ENCODE measurements around the gene TOP2B. TPM values are rescaled to one million over a fixed set of nuclear protein-coding genes. Genes with fewer than 3 reads are reported as not detected.

The TOP2B gene
- total RNA-seq, 1 donor from 2014 or later: 83.4 TPM

GRCh38 chr3:25633919-25634318, 30.8 kb downstream of the TOP2B start:
- Histone ChIP-seq H3K4me3 (no peak overlapping the region), H3K27ac (no peak overlapping the region), H3K4me1 (no peaks in the 10 kb centered on the region), H3K27me3 (no peaks in the 10 kb centered on the region), H3K9me3 (no peaks in the 10 kb centered on the region), H3K36me3 (peaks cover 88% of the 10 kb centered on the region)
- ATAC-seq (no peak), DNase-seq (no peak)
- no peak for TF ChIP-seq CTCF (IDR thresholded peaks at IDR 0.05)
- intact Hi-C loops (cut with DNase I): no loop called here

GRCh38 chr3:25631989-25632388, 32.7 kb downstream of the TOP2B start:
- Histone ChIP-seq H3K4me1 (no peaks in the 10 kb centered on the region), H3K27me3 (no peaks in the 10 kb centered on the region), H3K9me3 (no peaks in the 10 kb centered on the region), H3K27ac (no peak overlapping the region), H3K4me3 (no peak overlapping the region), H3K36me3 (peaks cover 100% of the 10 kb centered on the region)
- no peak for TF ChIP-seq CTCF (IDR thresholded peaks at IDR 0.05)
- intact Hi-C loops (cut with DNase I): no loop called here
- DNase-seq (no peak), ATAC-seq (no peak)

GRCh38 chr3:25621087-25621486, 43.6 kb downstream of the TOP2B start:
- no peak for DNase-seq

GRCh38 chr3:25620493-25620892, 44.2 kb downstream of the TOP2B start:
- no peak overlapping the region for H3K27ac ChIP-seq
- no peak for TF ChIP-seq CTCF (IDR thresholded peaks at IDR 0.05)
- H3K36me3 ChIP-seq: peaks cover 88% of the 10 kb centered on the region
- intact Hi-C loops (cut with DNase I): no loop called here
- H3K27me3 ChIP-seq: no peaks in the 10 kb centered on the region
- ATAC-seq (no peak), DNase-seq (no peak)
- no peaks in the 10 kb centered on the region for H3K9me3 ChIP-seq
- no peaks in the 10 kb centered on the region for H3K4me1 ChIP-seq
- H3K4me3 ChIP-seq: no peak overlapping the region

More at GRCh38 chr3:25621087-25621486, 43.6 kb downstream of the TOP2B start:
- Histone ChIP-seq H3K4me3 (no peak overlapping the region), H3K27me3 (no peaks in the 10 kb centered on the region), H3K4me1 (no peaks in the 10 kb centered on the region), H3K9me3 (no peaks in the 10 kb centered on the region), H3K27ac (no peak overlapping the region), H3K36me3 (peaks cover 94% of the 10 kb centered on the region)
- intact Hi-C loops (cut with DNase I): no loop called here
- no peak for TF ChIP-seq CTCF (IDR thresholded peaks at IDR 0.05)
- ATAC-seq: no peak

- TF ChIP-seq CTCF (IDR thresholded peaks at IDR 0.05): no peak
- peaks cover 86% of the 10 kb centered on the region for H3K36me3 ChIP-seq
- H3K9me3 ChIP-seq: no peaks in the 10 kb centered on the region
- no peak overlapping the region for H3K27ac ChIP-seq
- H3K4me1 ChIP-seq: no peaks in the 10 kb centered on the region
- ATAC-seq (no peak), DNase-seq (no peak)
- intact Hi-C loops (cut with DNase I): no loop called here
- H3K27me3 ChIP-seq: no peaks in the 10 kb centered on the region
- H3K4me3 ChIP-seq: no peak overlapping the region
These were observed 45.3 kb downstream of the TOP2B start for GRCh38 chr3:25619382-25619781.

- ATAC-seq (no peak), DNase-seq (no peak)
- Histone ChIP-seq H3K27me3 (no peaks in the 10 kb centered on the region), H3K4me3 (no peak overlapping the region), H3K36me3 (peaks cover 86% of the 10 kb centered on the region), H3K4me1 (no peaks in the 10 kb centered on the region), H3K9me3 (no peaks in the 10 kb centered on the region), H3K27ac (no peak overlapping the region)
- TF ChIP-seq CTCF (IDR thresholded peaks at IDR 0.05): no peak
- intact Hi-C loops (cut with DNase I): no loop called here
These were observed 46.7 kb downstream of the TOP2B start for GRCh38 chr3:25618028-25618427.

All from upper lobe of right lung (tissue), 1 donor.